PC-3 (cell line): ENCODE results near the gene CLDN17.

ENCODE experiments used
- EZH2phosphoT487 ChIP-seq: fragments of 300-600 bp; sonication (generic); IDR thresholded peaks from 2 replicates; pipeline ENCODE4 v1.6.1; 2018; ENCODE audit warnings: mild to moderate bottlenecking, antibody characterized with exemption, low read length, borderline replicate concordance
- TF ChIP-seq, protein P1 (sequence below): fragments of 300-600 bp; sonication (generic); conservative IDR thresholded peaks from 2 replicates; pipeline ENCODE4 v1.5.1; 2017; ENCODE audit warnings: antibody characterized with exemption, low read depth, mild to moderate bottlenecking, low read length

DNA sequence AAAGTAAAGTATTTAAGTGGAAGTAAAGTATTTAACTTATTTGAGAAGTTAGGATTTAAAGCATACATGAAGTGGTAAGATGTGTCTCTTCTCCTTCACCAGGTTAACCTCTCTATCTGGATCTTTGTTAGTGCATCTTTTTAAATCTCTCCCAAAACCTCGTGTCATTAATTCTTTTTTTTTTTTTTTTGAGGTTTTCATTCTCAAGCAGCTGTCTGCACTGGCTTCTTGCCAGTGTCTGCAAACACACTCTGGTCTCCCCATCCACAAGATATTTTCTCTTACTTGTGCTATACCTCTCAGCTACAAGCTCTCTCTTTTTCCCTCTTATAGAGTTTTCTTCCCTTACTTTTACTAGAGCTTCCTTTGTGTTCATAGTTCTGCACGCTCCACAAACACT, 49.0 kb downstream of the CLDN17 start:
- TF ChIP-seq, protein P1, sequence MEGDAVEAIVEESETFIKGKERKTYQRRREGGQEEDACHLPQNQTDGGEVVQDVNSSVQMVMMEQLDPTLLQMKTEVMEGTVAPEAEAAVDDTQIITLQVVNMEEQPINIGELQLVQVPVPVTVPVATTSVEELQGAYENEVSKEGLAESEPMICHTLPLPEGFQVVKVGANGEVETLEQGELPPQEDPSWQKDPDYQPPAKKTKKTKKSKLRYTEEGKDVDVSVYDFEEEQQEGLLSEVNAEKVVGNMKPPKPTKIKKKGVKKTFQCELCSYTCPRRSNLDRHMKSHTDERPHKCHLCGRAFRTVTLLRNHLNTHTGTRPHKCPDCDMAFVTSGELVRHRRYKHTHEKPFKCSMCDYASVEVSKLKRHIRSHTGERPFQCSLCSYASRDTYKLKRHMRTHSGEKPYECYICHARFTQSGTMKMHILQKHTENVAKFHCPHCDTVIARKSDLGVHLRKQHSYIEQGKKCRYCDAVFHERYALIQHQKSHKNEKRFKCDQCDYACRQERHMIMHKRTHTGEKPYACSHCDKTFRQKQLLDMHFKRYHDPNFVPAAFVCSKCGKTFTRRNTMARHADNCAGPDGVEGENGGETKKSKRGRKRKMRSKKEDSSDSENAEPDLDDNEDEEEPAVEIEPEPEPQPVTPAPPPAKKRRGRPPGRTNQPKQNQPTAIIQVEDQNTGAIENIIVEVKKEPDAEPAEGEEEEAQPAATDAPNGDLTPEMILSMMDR = no peak
- TF ChIP-seq EZH2phosphoT487 = no peak
